GM18520 (cell line): ENCODE data around the gene TMEM263.
A peak's percentile ranks its signal among the peaks of the same experiment; 100 is the strongest.
"Not testable (repeated sequence)": the region's sequence is repeated elsewhere in the genome, so short reads cannot be mapped to it uniquely, and the experiment has no call there.

Source experiments
- ATAC-seq: cut with Tn5 transposase; IDR thresholded peaks from one replicate; pipeline ENCODE4 v1.9.1; 2021; ENCODE audit not compliant: unreplicated experiment

Gene TMEM263

GRCh38 chr12:106955377-106956047 is at the start of gene TMEM263:
TMEM263 (plus strand) TSS chr12:106955907; CDS start chr12:106967117, 11,210 bp downstream.
- peak; percentile 60 for ATAC-seq

GRCh38 chr12:106906715-106907114 is 49.0 kb upstream of the TMEM263 start:
- ATAC-seq: no peak

GRCh38 chr12:106907411-106907810 is 48.3 kb upstream of the TMEM263 start:
- ATAC-seq: no peak

GRCh38 chr12:106907846-106908245 is 47.9 kb upstream of the TMEM263 start:
- ATAC-seq: no peak

- ATAC-seq: no peak
Observed at GRCh38 chr12:106908561-106908960, 47.1 kb upstream of the TMEM263 start.

GRCh38 chr12:106910202-106910601 is 45.5 kb upstream of the TMEM263 start:
- peak; percentile 53 for ATAC-seq

GRCh38 chr12:106911581-106911980 is 44.1 kb upstream of the TMEM263 start:
- no peak for ATAC-seq

GRCh38 chr12:106913456-106913855 is 42.3 kb upstream of the TMEM263 start:
- ATAC-seq: no peak

- ATAC-seq: peak; percentile 48
Observed at GRCh38 chr12:106914796-106915634, 40.7 kb upstream of the TMEM263 start.

- ATAC-seq: no peak
Observed at GRCh38 chr12:106915635-106916026, 40.1 kb upstream of the TMEM263 start.

- ATAC-seq: no peak
Observed at GRCh38 chr12:106917503-106917902, 38.2 kb upstream of the TMEM263 start.

GRCh38 chr12:106918746-106919145 is 37.0 kb upstream of the TMEM263 start:
- no peak for ATAC-seq

- no peak for ATAC-seq
Observed at GRCh38 chr12:106919910-106920544, 35.7 kb upstream of the TMEM263 start.

GRCh38 chr12:106921976-106922375 is 33.7 kb upstream of the TMEM263 start:
- ATAC-seq: not testable (repeated sequence)

- not testable (repeated sequence) for ATAC-seq
Observed at GRCh38 chr12:106923594-106923993, 32.1 kb upstream of the TMEM263 start.

- ATAC-seq: no peak
Observed at GRCh38 chr12:106924268-106924861, 31.3 kb upstream of the TMEM263 start.

- ATAC-seq: no peak
Observed at GRCh38 chr12:106926657-106927056, 29.1 kb upstream of the TMEM263 start.

GRCh38 chr12:106934277-106934676 is 21.4 kb upstream of the TMEM263 start:
- no peak for ATAC-seq

GRCh38 chr12:106941481-106942156 is 14.1 kb upstream of the TMEM263 start:
- no peak for ATAC-seq

GRCh38 chr12:106942775-106943174 is 12.9 kb upstream of the TMEM263 start:
- no peak for ATAC-seq
